ENCODE measurements around the gene COG5.

DNA sequence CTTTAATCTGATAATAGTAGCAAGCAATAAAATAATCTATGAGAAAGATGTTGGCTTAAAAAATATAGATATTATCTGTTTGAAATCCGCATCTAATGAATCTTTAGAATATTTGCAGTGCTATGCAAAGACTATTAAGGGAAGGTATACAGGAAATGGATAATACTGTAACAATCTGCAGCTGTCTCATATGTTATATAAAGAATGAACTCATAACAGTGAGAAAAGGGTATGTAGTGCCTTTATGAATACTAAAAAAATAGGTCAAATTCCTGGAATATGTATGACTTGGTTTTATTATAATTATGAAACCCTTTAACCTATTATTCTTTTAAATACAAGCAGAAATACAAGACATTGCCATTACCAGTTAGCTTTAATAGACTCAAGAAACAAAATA, 198.9 kb downstream of the COG5 start:
- TF ChIP-seq, protein P1, sequence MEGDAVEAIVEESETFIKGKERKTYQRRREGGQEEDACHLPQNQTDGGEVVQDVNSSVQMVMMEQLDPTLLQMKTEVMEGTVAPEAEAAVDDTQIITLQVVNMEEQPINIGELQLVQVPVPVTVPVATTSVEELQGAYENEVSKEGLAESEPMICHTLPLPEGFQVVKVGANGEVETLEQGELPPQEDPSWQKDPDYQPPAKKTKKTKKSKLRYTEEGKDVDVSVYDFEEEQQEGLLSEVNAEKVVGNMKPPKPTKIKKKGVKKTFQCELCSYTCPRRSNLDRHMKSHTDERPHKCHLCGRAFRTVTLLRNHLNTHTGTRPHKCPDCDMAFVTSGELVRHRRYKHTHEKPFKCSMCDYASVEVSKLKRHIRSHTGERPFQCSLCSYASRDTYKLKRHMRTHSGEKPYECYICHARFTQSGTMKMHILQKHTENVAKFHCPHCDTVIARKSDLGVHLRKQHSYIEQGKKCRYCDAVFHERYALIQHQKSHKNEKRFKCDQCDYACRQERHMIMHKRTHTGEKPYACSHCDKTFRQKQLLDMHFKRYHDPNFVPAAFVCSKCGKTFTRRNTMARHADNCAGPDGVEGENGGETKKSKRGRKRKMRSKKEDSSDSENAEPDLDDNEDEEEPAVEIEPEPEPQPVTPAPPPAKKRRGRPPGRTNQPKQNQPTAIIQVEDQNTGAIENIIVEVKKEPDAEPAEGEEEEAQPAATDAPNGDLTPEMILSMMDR (IDR thresholded peaks at IDR 0.05): no peak
- TF ChIP-seq POLR2A (IDR thresholded peaks at IDR 0.05): no peak
